Adrenal gland (tissue), 5 donors: ENCODE data around the gene MALL.
"Not testable (repeated sequence)": the region's sequence is repeated elsewhere in the genome, so short reads cannot be mapped to it uniquely, and the experiment has no call there.

ENCODE experiments used
- POLR2A ChIP-seq, 2 donors: fragments of 450-650 bp; IDR thresholded peaks; one replicate each; pipeline ENCODE4 v1.6.1; 2017; ENCODE audit warnings: antibody characterized with exemption in 2 of 2, mild to moderate bottlenecking in 2 of 2, moderate library complexity in 1 of 2
- TF ChIP-seq, protein P1 (sequence below), 6 experiments: fragments of 450-650 bp in 4 of 6; fragments of 200-600 bp in 2 of 6; sonication (generic) in 1 of 6; IDR thresholded peaks; 1 replicate in 5 of 6; 2 replicates in 1 of 6; pipeline versions ENCODE4 v1.5.1 to v1.8.0; 2016 to 2021; ENCODE audit warnings: antibody characterized with exemption in 6 of 6, mild to moderate bottlenecking in 2 of 6, moderate library complexity in 1 of 6
- donor health status: DM: no; HTN: no; CAD: no.

DNA sequence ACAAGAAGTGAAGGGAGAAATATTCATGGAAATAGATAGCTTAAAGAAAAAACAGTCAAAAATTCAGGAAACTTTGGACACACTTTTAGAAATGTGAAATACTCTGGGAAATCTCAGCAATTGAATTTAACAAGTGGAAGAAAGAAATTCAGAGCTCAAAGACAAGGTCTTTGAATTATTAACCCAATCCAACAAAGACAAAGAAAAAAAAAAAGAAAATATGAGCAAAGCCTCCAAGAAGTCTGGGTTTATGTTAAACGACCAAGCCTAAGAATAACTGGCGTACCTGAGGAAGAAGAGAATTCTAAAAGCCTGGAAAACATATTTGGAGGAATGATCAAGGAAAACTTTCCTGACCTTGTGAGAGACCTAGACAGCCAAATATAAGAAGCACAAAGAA, 7.3 kb downstream of the MALL start:
- TF ChIP-seq, protein P1, sequence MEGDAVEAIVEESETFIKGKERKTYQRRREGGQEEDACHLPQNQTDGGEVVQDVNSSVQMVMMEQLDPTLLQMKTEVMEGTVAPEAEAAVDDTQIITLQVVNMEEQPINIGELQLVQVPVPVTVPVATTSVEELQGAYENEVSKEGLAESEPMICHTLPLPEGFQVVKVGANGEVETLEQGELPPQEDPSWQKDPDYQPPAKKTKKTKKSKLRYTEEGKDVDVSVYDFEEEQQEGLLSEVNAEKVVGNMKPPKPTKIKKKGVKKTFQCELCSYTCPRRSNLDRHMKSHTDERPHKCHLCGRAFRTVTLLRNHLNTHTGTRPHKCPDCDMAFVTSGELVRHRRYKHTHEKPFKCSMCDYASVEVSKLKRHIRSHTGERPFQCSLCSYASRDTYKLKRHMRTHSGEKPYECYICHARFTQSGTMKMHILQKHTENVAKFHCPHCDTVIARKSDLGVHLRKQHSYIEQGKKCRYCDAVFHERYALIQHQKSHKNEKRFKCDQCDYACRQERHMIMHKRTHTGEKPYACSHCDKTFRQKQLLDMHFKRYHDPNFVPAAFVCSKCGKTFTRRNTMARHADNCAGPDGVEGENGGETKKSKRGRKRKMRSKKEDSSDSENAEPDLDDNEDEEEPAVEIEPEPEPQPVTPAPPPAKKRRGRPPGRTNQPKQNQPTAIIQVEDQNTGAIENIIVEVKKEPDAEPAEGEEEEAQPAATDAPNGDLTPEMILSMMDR (IDR thresholded peaks at IDR 0.05): not testable (repeated sequence)
- not testable (repeated sequence) for TF ChIP-seq POLR2A (IDR thresholded peaks at IDR 0.05)
